LNCaP clone FGC (cell line): ENCODE results near the gene ZSCAN31.

Experiments
- DNase-seq: peaks from one replicate; pipeline ENCODE4 v3.0.0-alpha.2; 2011; ENCODE audit warnings: low read depth
- H3K4me3 ChIP-seq: 2 replicates; pipeline ENCODE4 v1.5.1; 2011; ENCODE audit warnings: mild to moderate bottlenecking, low read depth, low read length, control low read depth
- CTCF ChIP-seq: IDR thresholded peaks from 2 replicates; pipeline ENCODE4 v1.5.1; 2012; ENCODE audit warnings: mild to moderate bottlenecking; ENCODE audit not compliant: control insufficient read depth, insufficient read depth; ENCODE audit errors: extremely low read depth

Gene ZSCAN31

GRCh38 chr6:28291573-28291972 lies 44.4 kb downstream of the ZSCAN31 start:
- H3K4me3 ChIP-seq = no peak overlapping the region
- no peak for DNase-seq
- TF ChIP-seq CTCF = no peak

GRCh38 chr6:28282926-28283325 lies 53.0 kb downstream of the ZSCAN31 start:
- H3K4me3 ChIP-seq = no peak overlapping the region
- DNase-seq = no peak
- no peak for TF ChIP-seq CTCF

GRCh38 chr6:28281288-28282064 lies 54.5 kb downstream of the ZSCAN31 start, which contains the start of gene PGBD1:
Gene PGBD1 (plus strand): TSS chr6:28281572. CDS start chr6:28283814, 2,242 bp downstream.
- no peak for TF ChIP-seq CTCF
- H3K4me3 ChIP-seq = peak within 1 kb of the TSS; percentile 52
- no peak for DNase-seq

GRCh38 chr6:28280595-28281287 lies 55.2 kb downstream of the ZSCAN31 start:
- no peak for TF ChIP-seq CTCF
- peak overlapping the region; percentile 52 for H3K4me3 ChIP-seq
- DNase-seq = no peak

- DNase-seq = no peak
Observed at GRCh38 chr6:28277746-28278145, 58.2 kb downstream of the ZSCAN31 start.

GRCh38 chr6:28274888-28275287 lies 61.1 kb downstream of the ZSCAN31 start:
- no peak overlapping the region for H3K4me3 ChIP-seq
- no peak for TF ChIP-seq CTCF
- no peak for DNase-seq

More at GRCh38 chr6:28277746-28278145, 58.2 kb downstream of the ZSCAN31 start:
- no peak overlapping the region for H3K4me3 ChIP-seq
- no peak for TF ChIP-seq CTCF
